H1 (cell line): Measurements from ENCODE around the gene VEZT. TPM values are rescaled to one million over a fixed set of nuclear protein-coding genes. Genes with fewer than 3 reads are reported as not detected.

Experiments
- CBX8 ChIP-seq: fragments of 300-800, 300-1000 bp; sonication (generic); IDR thresholded peaks from 2 replicates; pipeline ENCODE4 v1.7.1; 2016; ENCODE audit warnings: low read depth, low read length, borderline replicate concordance
- CHD2 ChIP-seq: IDR thresholded peaks from 2 replicates; pipeline ENCODE4 v1.6.1; 2012; ENCODE audit warnings: low read length, improper control_type of control experiment
- CHD7 ChIP-seq: fragments of 300-600 bp; sonication (generic); IDR thresholded peaks from 2 replicates; pipeline ENCODE4 v1.7.1; 2012; ENCODE audit warnings: low read length, moderate library complexity, mild to moderate bottlenecking, inconsistent platforms; ENCODE audit not compliant: insufficient replicate concordance
- CTCF ChIP-seq, 3 experiments: IDR thresholded peaks; 1 replicate in 2 of 3; 2 replicates in 1 of 3; pipeline versions ENCODE4 v1.5.1 to v1.6.1; 2011; ENCODE audit warnings: low read length in 3 of 3, mild to moderate bottlenecking in 3 of 3, inconsistent platforms in 2 of 3, low read depth in 1 of 3, moderate library complexity in 1 of 3; ENCODE audit not compliant: insufficient read depth in 1 of 3; ENCODE audit errors: control extremely low read depth in 1 of 3
- KDM5A ChIP-seq: fragments of 200-600 bp; IDR thresholded peaks from 2 replicates; pipeline ENCODE4 v1.7.1; 2012; ENCODE audit warnings: mild to moderate bottlenecking, low read length, inconsistent platforms, mixed read lengths
- POLR2A ChIP-seq, 2 experiments: IDR thresholded peaks; 1 replicate in 1 of 2; 2 replicates in 1 of 2; pipeline ENCODE4 v1.6.1; 2011; ENCODE audit warnings: low read depth in 2 of 2, low read length in 2 of 2, mild to moderate bottlenecking in 2 of 2; ENCODE audit errors: control extremely low read depth in 1 of 2
- polyA plus RNA-seq, 7 experiments: library from polyadenylated mRNA; depleted of rRNA in 3 of 7; stranded (reverse) in 5 of 7; unstranded in 2 of 7; fragments of >200 nt in 5 of 7; fragments of 200-250 nt in 2 of 7; gene quantifications; 1 replicate in 5 of 7; 2 replicates in 1 of 7; 4 replicates in 1 of 7; pipeline versions ENCODE4 v1.2.1 to v1.2.3, GENCODE V29; 2011 to 2013; ENCODE audit warnings: missing spikeins in 2 of 7, mixed read lengths in 2 of 7
- total RNA-seq: library from RNA; stranded (reverse); fragmentation: NEBNext Ultra II Directional; extraction: Animal tissue kit (Norgen Biotek cat#: 25700); gene quantifications from 2 replicates; pipeline ENCODE4 v1.2.1, GENCODE V29; 2021

Gene VEZT
- total and polyA plus RNA-seq, 2 of the 8 experiments (the other 6 are each of a cell fraction or from before 2014, with no cell fraction given) = 44.0 to 56.1 TPM

- TF ChIP-seq CHD7 (no peak), CHD2 (no peak), KDM5A (no peak), CTCF (IDR thresholded peaks at IDR 0.05; ENCODE audit: control extremely low read depth in 1 of 3, insufficient read depth in 1 of 3, low read depth in 1 of 3, low read length in 3 of 3) (peak in 1 of 3 experiments; percentile 8; a peak in 1 of 4 replicates), POLR2A (IDR thresholded peaks at IDR 0.05; ENCODE audit: control extremely low read depth in 1 of 2, low read depth in 2 of 2, low read length in 2 of 2) (no peak), CBX8 (no peak)
Measured at GRCh38 chr12:95265765-95266164, 48.2 kb downstream of the VEZT start (continued).
